Activated CD8-positive, alpha-beta memory T cell treated with anti-CD3 and anti-CD28 coated beads for 4 hours (primary cell): ENCODE data around the gene MBNL3.

Source experiments
- DNase-seq, 2 donors: peaks; one replicate each; pipeline ENCODE4 v3.0.0-alpha.2; 2020; ENCODE audit warnings: low read depth in 2 of 2

Gene MBNL3

GRCh38 chrX:132423323-132423722, 65.5 kb downstream of the MBNL3 start:
- DNase-seq, result no peak

GRCh38 chrX:132415012-132415411, 73.8 kb downstream of the MBNL3 start:
- no peak for DNase-seq

- no peak for DNase-seq
Measured at GRCh38 chrX:132414404-132414803, 74.4 kb downstream of the MBNL3 start.

GRCh38 chrX:132413459-132413858, 75.4 kb downstream of the MBNL3 start:
- DNase-seq, result no peak

- DNase-seq, result no peak
Measured at GRCh38 chrX:132412208-132412607, 76.6 kb downstream of the MBNL3 start.

- DNase-seq, result no peak
Measured at GRCh38 chrX:132411310-132411977, 77.4 kb downstream of the MBNL3 start.

GRCh38 chrX:132409780-132410556, 78.9 kb downstream of the MBNL3 start:
- DNase-seq, result no peak

GRCh38 chrX:132407691-132408090, 81.1 kb downstream of the MBNL3 start:
- no peak for DNase-seq

GRCh38 chrX:132406106-132406505, 82.7 kb downstream of the MBNL3 start:
- DNase-seq, result no peak

- DNase-seq, result no peak
Measured at GRCh38 chrX:132404266-132404665, 84.6 kb downstream of the MBNL3 start.

GRCh38 chrX:132401935-132402334, 86.9 kb downstream of the MBNL3 start:
- no peak for DNase-seq

GRCh38 chrX:132400706-132401105, 88.1 kb downstream of the MBNL3 start:
- no peak for DNase-seq

GRCh38 chrX:132395645-132396044, 93.2 kb downstream of the MBNL3 start:
- no peak for DNase-seq

- DNase-seq, result no peak
Measured at GRCh38 chrX:132395026-132395425, 93.8 kb downstream of the MBNL3 start.

- no peak for DNase-seq
Measured at GRCh38 chrX:132394591-132394990, 94.2 kb downstream of the MBNL3 start.

- no peak for DNase-seq
Measured at GRCh38 chrX:132393992-132394391, 94.8 kb downstream of the MBNL3 start.

- no peak for DNase-seq
Measured at GRCh38 chrX:132393485-132393884, 95.4 kb downstream of the MBNL3 start.

- no peak for DNase-seq
Measured at GRCh38 chrX:132393085-132393484, 95.8 kb downstream of the MBNL3 start.

GRCh38 chrX:132390792-132391191, 98.0 kb downstream of the MBNL3 start:
- no peak for DNase-seq

- DNase-seq, result no peak
Measured at GRCh38 chrX:132389480-132389879, 99.4 kb downstream of the MBNL3 start.

GRCh38 chrX:132388371-132388770, 100.5 kb downstream of the MBNL3 start:
- no peak for DNase-seq

- no peak for DNase-seq
Measured at GRCh38 chrX:132384301-132384700, 104.5 kb downstream of the MBNL3 start.

GRCh38 chrX:132382068-132382467, 106.8 kb downstream of the MBNL3 start:
- no peak for DNase-seq
